Natural killer cell (primary cell): ENCODE data around the gene HK2. TPM values are rescaled to one million over a fixed set of nuclear protein-coding genes. Genes with fewer than 3 reads are reported as not detected.
"Not testable (repeated sequence)": the region's sequence is repeated elsewhere in the genome, so short reads cannot be mapped to it uniquely, and the experiment has no call there.

Source experiments
- ATAC-seq, 3 donors: fragments of 150-1000 bp in 2 of 3; fragments of 200-7000 bp in 1 of 3; cut with Tn5 transposase; 1 replicate in 1 of 3; 2 replicates in 2 of 3; pipeline ENCODE4 v1.10.0; 2021; ENCODE audit warnings: mild to moderate bottlenecking in 2 of 3, moderate library complexity in 2 of 3
- DNase-seq, 2 donors: peaks; one replicate each; pipeline versions ENCODE4 v3.0.0 to v3.0.0-alpha.2; 2013 to 2021; ENCODE audit warnings: mixed read lengths in 1 of 2
- H3K27ac ChIP-seq: one replicate; pipeline ENCODE4 v1.5.1; 2013; ENCODE audit warnings: mild to moderate bottlenecking, low read length
- H3K27me3 ChIP-seq: one replicate; pipeline ENCODE4 v1.6.1; 2013; ENCODE audit warnings: low read length; ENCODE audit not compliant: control insufficient read depth, insufficient read depth
- H3K36me3 ChIP-seq: one replicate; pipeline ENCODE4 v1.6.1; 2013; ENCODE audit warnings: low read length; ENCODE audit not compliant: control insufficient read depth, insufficient read depth
- H3K4me1 ChIP-seq: one replicate; pipeline ENCODE4 v1.6.1; 2013; ENCODE audit warnings: low read length; ENCODE audit not compliant: control insufficient read depth, insufficient read depth
- H3K4me3 ChIP-seq: one replicate; pipeline ENCODE4 v1.5.1; 2013; ENCODE audit warnings: low read length
- H3K9me3 ChIP-seq: one replicate; pipeline ENCODE4 v1.6.1; 2013; ENCODE audit warnings: low read length; ENCODE audit not compliant: control insufficient read depth, insufficient read depth
- H3K27ac Mint-ChIP-seq, 2 donors: one replicate each; pipeline ENCODE4 v1.8.0; 2022; ENCODE audit warnings: mild to moderate bottlenecking in 2 of 2, mixed read lengths in 2 of 2, moderate library complexity in 1 of 2
- H3K27me3 Mint-ChIP-seq, 2 donors: one replicate each; pipeline ENCODE4 v1.8.0; 2022; ENCODE audit warnings: low read depth in 2 of 2, mixed read lengths in 2 of 2
- H3K36me3 Mint-ChIP-seq: one replicate; pipeline ENCODE4 v1.8.0; 2022; ENCODE audit warnings: mixed read lengths
- H3K4me1 Mint-ChIP-seq, 2 donors: one replicate each; pipeline ENCODE4 v1.8.0; 2022; ENCODE audit warnings: mixed read lengths in 2 of 2
- H3K4me3 Mint-ChIP-seq: one replicate; pipeline ENCODE4 v1.8.0; 2022; ENCODE audit warnings: mild to moderate bottlenecking, moderate library complexity, mixed read lengths
- H3K9me3 Mint-ChIP-seq, 2 donors: one replicate each; pipeline ENCODE4 v1.8.0; 2022; ENCODE audit warnings: mixed read lengths in 2 of 2
- CTCF ChIP-seq: fragments of 200-600 bp; IDR thresholded peaks from one replicate; pipeline ENCODE4 v1.8.0; 2022; ENCODE audit warnings: antibody characterized with exemption
- WGBS: methylation state at CpG from one replicate; pipeline ENCODE4 v1.1.7; 2013; ENCODE audit warnings: missing lambda C conversion rate; ENCODE audit not compliant: insufficient coverage; 5-methylcytosine and 5-hydroxymethylcytosine counted together
- intact Hi-C: fragments of 100-400 bp; cut with micrococcal nuclease; formaldehyde crosslinking; loops from one replicate; pipeline ENCODE4 v1.14.2; 2022
- total RNA-seq, 4 donors: library from RNA; stranded (reverse); fragments of 120-200 nt in 1 of 4; gene quantifications; one replicate each; pipeline versions ENCODE4 v1.2.3 to v1.2.4, GENCODE V29; 2013 to 2022

The HK2 gene
- total RNA-seq, 3 donors from 2014 or later (not counting 1 experiment from before 2014, with no cell fraction given): 1.6 to 9.4 (median 3.5) TPM

DNA sequence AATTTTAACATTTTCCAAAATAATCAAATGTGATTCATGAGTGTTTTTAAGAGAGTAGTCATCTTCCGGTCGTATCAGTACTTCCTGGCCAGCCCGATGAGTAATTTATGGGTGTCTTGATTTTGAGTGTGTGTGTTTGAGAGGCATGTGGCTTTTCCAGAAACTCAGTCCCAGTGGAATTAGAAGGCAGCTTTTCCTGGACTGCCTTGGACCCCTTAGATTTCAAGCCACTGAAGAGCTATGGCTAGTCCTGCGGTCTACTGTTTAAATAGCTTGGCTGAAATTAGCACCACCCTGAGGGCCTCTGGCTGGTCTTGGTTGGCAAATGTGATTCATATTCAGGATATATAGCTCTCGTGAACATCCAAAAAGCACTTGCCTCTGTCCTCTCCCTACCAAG lies 59.4 kb downstream of the HK2 start:
- no peak for DNase-seq
- Mint-ChIP-seq H3K27me3 (no peaks in the 10 kb centered on the region), H3K4me3 (no peak overlapping the region), H3K9me3 (no peaks in the 10 kb centered on the region), H3K36me3 (no peaks in the 10 kb centered on the region), H3K4me1 (no peaks in the 10 kb centered on the region), H3K27ac (no peak overlapping the region)
- no peak for ATAC-seq
- no peak overlapping the region for H3K27ac ChIP-seq
- no peaks in the 10 kb centered on the region for H3K4me1 ChIP-seq
- H3K36me3 ChIP-seq: peaks cover 1% of the 10 kb centered on the region
- H3K4me3 ChIP-seq: no peak overlapping the region
- 90% methylated on average over 5 of the region's 5 CpGs for WGBS
- no peaks in the 10 kb centered on the region for H3K27me3 ChIP-seq
- no peaks in the 10 kb centered on the region for H3K9me3 ChIP-seq
- TF ChIP-seq CTCF: no peak
- intact Hi-C loops: no loop called here

DNA sequence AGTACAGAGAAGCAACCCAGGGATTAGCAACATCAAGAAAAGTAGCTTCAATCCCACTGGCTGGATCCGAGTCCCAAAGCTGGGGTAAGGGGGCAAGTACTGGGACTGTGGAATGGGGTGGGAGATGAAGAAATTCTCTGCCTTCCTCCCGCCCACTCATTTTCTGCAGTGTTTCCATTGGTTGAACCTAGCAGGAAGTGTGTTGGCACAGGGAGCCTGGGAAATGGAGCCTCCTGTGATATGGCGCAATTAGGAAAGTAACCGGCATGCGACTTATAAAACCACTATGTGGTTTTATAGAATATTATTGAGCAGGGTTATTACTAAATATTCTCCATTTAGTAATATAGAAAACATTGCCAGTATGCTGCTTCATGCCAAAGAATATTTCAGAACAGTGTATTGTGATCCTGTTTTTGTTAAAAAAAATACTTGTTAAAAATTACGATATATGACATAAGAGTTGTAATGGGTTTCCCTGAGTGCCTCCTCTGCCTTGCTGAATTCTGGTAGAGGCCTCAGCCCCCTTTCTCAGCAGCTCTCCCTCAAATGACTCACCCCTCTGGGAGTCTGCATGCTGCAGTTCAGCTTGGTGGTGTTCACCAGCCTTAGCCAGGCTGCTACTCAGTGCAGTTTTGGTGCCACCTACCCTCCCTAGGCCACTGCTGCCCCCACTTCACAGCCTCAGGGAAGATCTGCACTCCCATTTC lies 60.5 kb downstream of the HK2 start:
- Mint-ChIP-seq H3K4me1 (no peaks in the 10 kb centered on the region), H3K27me3 (no peaks in the 10 kb centered on the region), H3K27ac (no peak overlapping the region), H3K36me3 (no peaks in the 10 kb centered on the region), H3K4me3 (no peak overlapping the region), H3K9me3 (no peaks in the 10 kb centered on the region)
- ATAC-seq (no peak), DNase-seq (no peak)
- Histone ChIP-seq H3K4me1 (no peaks in the 10 kb centered on the region), H3K36me3 (no peaks in the 10 kb centered on the region), H3K9me3 (no peaks in the 10 kb centered on the region), H3K4me3 (no peak overlapping the region), H3K27ac (no peak overlapping the region), H3K27me3 (no peaks in the 10 kb centered on the region)
- no peak for TF ChIP-seq CTCF
- 91% methylated on average over 6 of the region's 6 CpGs for WGBS
- intact Hi-C loops: no loop called here

GRCh38 chr2:74895001-74895400 lies 61.1 kb downstream of the HK2 start:
- Histone ChIP-seq H3K27ac (no peak overlapping the region), H3K36me3 (no peaks in the 10 kb centered on the region), H3K4me1 (no peaks in the 10 kb centered on the region), H3K4me3 (no peak overlapping the region), H3K9me3 (no peaks in the 10 kb centered on the region), H3K27me3 (no peaks in the 10 kb centered on the region)
- H3K4me1 Mint-ChIP-seq: no peaks in the 10 kb centered on the region
- intact Hi-C loops: no loop called here
- 100% methylated on average over 1 of the region's 2 CpGs for WGBS
- H3K27me3 Mint-ChIP-seq: no peaks in the 10 kb centered on the region
- no peak for TF ChIP-seq CTCF
- no peaks in the 10 kb centered on the region for H3K9me3 Mint-ChIP-seq
- DNase-seq (no peak), ATAC-seq (no peak)
- H3K4me3 Mint-ChIP-seq: no peak overlapping the region
- H3K27ac Mint-ChIP-seq: no peak overlapping the region
- H3K36me3 Mint-ChIP-seq: no peaks in the 10 kb centered on the region

- no peak for TF ChIP-seq CTCF
- no peaks in the 10 kb centered on the region for H3K36me3 ChIP-seq
- Mint-ChIP-seq H3K4me3 (no peak overlapping the region), H3K27ac (no peak overlapping the region), H3K36me3 (no peaks in the 10 kb centered on the region), H3K27me3 (no peaks in the 10 kb centered on the region), H3K9me3 (no peaks in the 10 kb centered on the region), H3K4me1 (no peaks in the 10 kb centered on the region)
- DNase-seq (no peak), ATAC-seq (no peak)
- H3K27me3 ChIP-seq: no peaks in the 10 kb centered on the region
- intact Hi-C loops: no loop called here
- H3K4me3 ChIP-seq: no peak overlapping the region
- H3K27ac ChIP-seq: no peak overlapping the region
- no peaks in the 10 kb centered on the region for H3K9me3 ChIP-seq
- no peaks in the 10 kb centered on the region for H3K4me1 ChIP-seq
Measured at GRCh38 chr2:74896232-74896631, 62.3 kb downstream of the HK2 start.

GRCh38 chr2:74900225-74900624 lies 66.3 kb downstream of the HK2 start:
- H3K4me1 Mint-ChIP-seq, H3K4me3 Mint-ChIP-seq, H3K27me3 Mint-ChIP-seq, H3K36me3 ChIP-seq, H3K9me3 Mint-ChIP-seq, H3K9me3 ChIP-seq, H3K36me3 Mint-ChIP-seq, intact Hi-C loops, H3K4me3 ChIP-seq, ATAC-seq, H3K27me3 ChIP-seq, H3K27ac Mint-ChIP-seq, DNase-seq, H3K27ac ChIP-seq, H3K4me1 ChIP-seq: not testable (repeated sequence)
- 80% methylated on average over 2 of the region's 2 CpGs for WGBS
